Neural progenitor cell (in vitro differentiated cells): ENCODE measurements around the gene LBP.

Experiments
- CTCF ChIP-seq: fragments of 200-600 bp; sonication (generic); IDR thresholded peaks from 2 replicates; pipeline ENCODE4 v1.5.1; 2017; ENCODE audit warnings: antibody characterized with exemption, mild to moderate bottlenecking
- EZH2phosphoT487 ChIP-seq: fragments of 200-600 bp; sonication (generic); IDR thresholded peaks from 2 replicates; pipeline ENCODE4 v1.6.1; 2017; ENCODE audit warnings: antibody characterized with exemption

- peak; percentile 52 for TF ChIP-seq CTCF
- TF ChIP-seq EZH2phosphoT487 = no peak
These were observed 7.3 kb upstream of the LBP start for GRCh38 chr20:38338849-38339520.
